Sigmoid colon (tissue), 4 donors: ENCODE results near the gene CFAP57.

ENCODE experiments used
- CTCF ChIP-seq, 4 experiments: fragments of 450-650 bp in 3 of 4; fragments of 200-600 bp in 1 of 4; IDR thresholded peaks; one replicate each; pipeline ENCODE4 v1.5.1; 2016 to 2019; ENCODE audit warnings: antibody characterized with exemption in 4 of 4, mild to moderate bottlenecking in 3 of 4, moderate library complexity in 2 of 4
- POLR2A ChIP-seq, 2 donors: fragments of 450-650 bp; IDR thresholded peaks; one replicate each; pipeline ENCODE4 v1.6.1; 2016; ENCODE audit warnings: antibody characterized with exemption in 2 of 2, mild to moderate bottlenecking in 2 of 2, moderate library complexity in 2 of 2
- POLR2AphosphoS5 ChIP-seq, 4 donors: sonication (generic); formaldehyde crosslinking; IDR thresholded peaks; one replicate each; pipeline ENCODE4 v1.6.1; 2017; ENCODE audit warnings: antibody characterized with exemption in 4 of 4

GRCh38 chr1:43267818-43268425 is 95.8 kb downstream of the CFAP57 start:
- no peak for TF ChIP-seq CTCF (IDR thresholded peaks at IDR 0.05)
- no peak for TF ChIP-seq POLR2A (IDR thresholded peaks at IDR 0.05)
- TF ChIP-seq POLR2AphosphoS5 (IDR thresholded peaks at IDR 0.05) = no peak
